ENCODE data around the gene HYDIN.
"Not testable (repeated sequence)": the region's sequence is repeated elsewhere in the genome, so short reads cannot be mapped to it uniquely, and the experiment has no call there.

Gene HYDIN

GRCh38 chr16:71009440-71010223, 220.9 kb downstream of the HYDIN start:
- not testable (repeated sequence) for H3K4me1 ChIP-seq (ENCODE audit: control insufficient read depth in 5 of 5, insufficient read depth in 5 of 5, low read length in 5 of 5); H3K4me3 ChIP-seq (ENCODE audit: low read depth in 1 of 5, low read length in 5 of 5); H3K36me3 ChIP-seq (ENCODE audit: control insufficient read depth in 5 of 5, insufficient read depth in 5 of 5, low read length in 5 of 5); H3K27ac ChIP-seq (ENCODE audit: low read depth, low read length); H3K9me3 ChIP-seq (ENCODE audit: control insufficient read depth in 5 of 5, low read length in 5 of 5); H3K27me3 ChIP-seq (ENCODE audit: control insufficient read depth in 5 of 5, insufficient read depth in 4 of 5, low read length in 5 of 5); H3K9ac ChIP-seq (ENCODE audit: low read length in 5 of 5)

GRCh38 chr16:71006516-71006915, 224.0 kb downstream of the HYDIN start:
- not testable (repeated sequence) for H3K4me3 ChIP-seq (ENCODE audit: low read depth in 1 of 5, low read length in 5 of 5); H3K9ac ChIP-seq (ENCODE audit: low read length in 5 of 5); H3K4me1 ChIP-seq (ENCODE audit: control insufficient read depth in 5 of 5, insufficient read depth in 5 of 5, low read length in 5 of 5); H3K9me3 ChIP-seq (ENCODE audit: control insufficient read depth in 5 of 5, low read length in 5 of 5); H3K27ac ChIP-seq (ENCODE audit: low read depth, low read length); H3K36me3 ChIP-seq (ENCODE audit: control insufficient read depth in 5 of 5, insufficient read depth in 5 of 5, low read length in 5 of 5); H3K27me3 ChIP-seq (ENCODE audit: control insufficient read depth in 5 of 5, insufficient read depth in 4 of 5, low read length in 5 of 5)

- not testable (repeated sequence) for H3K27ac ChIP-seq (ENCODE audit: low read depth, low read length); H3K27me3 ChIP-seq (ENCODE audit: control insufficient read depth in 5 of 5, insufficient read depth in 4 of 5, low read length in 5 of 5); H3K9ac ChIP-seq (ENCODE audit: low read length in 5 of 5); H3K4me1 ChIP-seq (ENCODE audit: control insufficient read depth in 5 of 5, insufficient read depth in 5 of 5, low read length in 5 of 5); H3K4me3 ChIP-seq (ENCODE audit: low read depth in 1 of 5, low read length in 5 of 5); H3K9me3 ChIP-seq (ENCODE audit: control insufficient read depth in 5 of 5, low read length in 5 of 5); H3K36me3 ChIP-seq (ENCODE audit: control insufficient read depth in 5 of 5, insufficient read depth in 5 of 5, low read length in 5 of 5)
Observed at GRCh38 chr16:70999735-71000134, 230.8 kb downstream of the HYDIN start.

- H3K9ac ChIP-seq (ENCODE audit: low read length in 5 of 5); H3K4me3 ChIP-seq (ENCODE audit: low read depth in 1 of 5, low read length in 5 of 5); H3K36me3 ChIP-seq (ENCODE audit: control insufficient read depth in 5 of 5, insufficient read depth in 5 of 5, low read length in 5 of 5); H3K4me1 ChIP-seq (ENCODE audit: control insufficient read depth in 5 of 5, insufficient read depth in 5 of 5, low read length in 5 of 5); H3K27ac ChIP-seq (ENCODE audit: low read depth, low read length); H3K9me3 ChIP-seq (ENCODE audit: control insufficient read depth in 5 of 5, low read length in 5 of 5); H3K27me3 ChIP-seq (ENCODE audit: control insufficient read depth in 5 of 5, insufficient read depth in 4 of 5, low read length in 5 of 5): not testable (repeated sequence)
Observed at GRCh38 chr16:70995799-70996198, 234.7 kb downstream of the HYDIN start.

GRCh38 chr16:70992511-70992910, 238.0 kb downstream of the HYDIN start:
- H3K27me3 ChIP-seq (ENCODE audit: control insufficient read depth in 5 of 5, insufficient read depth in 4 of 5, low read length in 5 of 5); H3K4me3 ChIP-seq (ENCODE audit: low read depth in 1 of 5, low read length in 5 of 5); H3K9me3 ChIP-seq (ENCODE audit: control insufficient read depth in 5 of 5, low read length in 5 of 5); H3K27ac ChIP-seq (ENCODE audit: low read depth, low read length); H3K4me1 ChIP-seq (ENCODE audit: control insufficient read depth in 5 of 5, insufficient read depth in 5 of 5, low read length in 5 of 5); H3K36me3 ChIP-seq (ENCODE audit: control insufficient read depth in 5 of 5, insufficient read depth in 5 of 5, low read length in 5 of 5); H3K9ac ChIP-seq (ENCODE audit: low read length in 5 of 5): not testable (repeated sequence)

- not testable (repeated sequence) for H3K4me1 ChIP-seq (ENCODE audit: control insufficient read depth in 5 of 5, insufficient read depth in 5 of 5, low read length in 5 of 5); H3K27ac ChIP-seq (ENCODE audit: low read depth, low read length); H3K9me3 ChIP-seq (ENCODE audit: control insufficient read depth in 5 of 5, low read length in 5 of 5); H3K9ac ChIP-seq (ENCODE audit: low read length in 5 of 5); H3K27me3 ChIP-seq (ENCODE audit: control insufficient read depth in 5 of 5, insufficient read depth in 4 of 5, low read length in 5 of 5); H3K36me3 ChIP-seq (ENCODE audit: control insufficient read depth in 5 of 5, insufficient read depth in 5 of 5, low read length in 5 of 5); H3K4me3 ChIP-seq (ENCODE audit: low read depth in 1 of 5, low read length in 5 of 5)
Observed at GRCh38 chr16:70987019-70987715, 243.4 kb downstream of the HYDIN start.

DNA sequence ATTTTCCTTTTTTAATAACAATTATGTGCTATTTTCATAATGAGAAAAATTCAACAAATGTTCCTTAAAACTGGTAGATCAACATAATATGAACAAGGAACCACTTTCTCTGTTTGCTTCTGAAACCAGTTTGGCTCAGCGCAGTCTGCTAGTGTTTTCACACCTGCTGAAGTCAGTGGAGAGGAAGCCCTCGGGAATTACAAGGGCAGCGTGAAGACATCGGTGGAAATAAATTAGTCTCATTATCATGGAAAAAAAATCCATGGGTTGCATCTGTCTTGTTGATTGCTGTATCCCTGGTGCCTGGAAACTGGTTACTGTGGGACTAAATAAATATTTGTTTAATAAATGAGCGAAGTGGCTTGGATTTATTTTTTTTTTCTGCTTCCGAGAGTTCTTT, 245.8 kb downstream of the HYDIN start:
- not testable (repeated sequence) for H3K27ac ChIP-seq (ENCODE audit: low read depth, low read length); H3K4me1 ChIP-seq (ENCODE audit: control insufficient read depth in 5 of 5, insufficient read depth in 5 of 5, low read length in 5 of 5); H3K27me3 ChIP-seq (ENCODE audit: control insufficient read depth in 5 of 5, insufficient read depth in 4 of 5, low read length in 5 of 5); H3K9me3 ChIP-seq (ENCODE audit: control insufficient read depth in 5 of 5, low read length in 5 of 5); H3K9ac ChIP-seq (ENCODE audit: low read length in 5 of 5); H3K4me3 ChIP-seq (ENCODE audit: low read depth in 1 of 5, low read length in 5 of 5); H3K36me3 ChIP-seq (ENCODE audit: control insufficient read depth in 5 of 5, insufficient read depth in 5 of 5, low read length in 5 of 5)

- H3K9me3 ChIP-seq (ENCODE audit: control insufficient read depth in 5 of 5, low read length in 5 of 5); H3K9ac ChIP-seq (ENCODE audit: low read length in 5 of 5); H3K36me3 ChIP-seq (ENCODE audit: control insufficient read depth in 5 of 5, insufficient read depth in 5 of 5, low read length in 5 of 5); H3K4me3 ChIP-seq (ENCODE audit: low read depth in 1 of 5, low read length in 5 of 5); H3K4me1 ChIP-seq (ENCODE audit: control insufficient read depth in 5 of 5, insufficient read depth in 5 of 5, low read length in 5 of 5); H3K27me3 ChIP-seq (ENCODE audit: control insufficient read depth in 5 of 5, insufficient read depth in 4 of 5, low read length in 5 of 5); H3K27ac ChIP-seq (ENCODE audit: low read depth, low read length): not testable (repeated sequence)
Observed at GRCh38 chr16:70968332-70968731, 262.2 kb downstream of the HYDIN start.

GRCh38 chr16:70960169-70960568, 270.4 kb downstream of the HYDIN start:
- H3K36me3 ChIP-seq (ENCODE audit: control insufficient read depth in 5 of 5, insufficient read depth in 5 of 5, low read length in 5 of 5); H3K27me3 ChIP-seq (ENCODE audit: control insufficient read depth in 5 of 5, insufficient read depth in 4 of 5, low read length in 5 of 5); H3K4me1 ChIP-seq (ENCODE audit: control insufficient read depth in 5 of 5, insufficient read depth in 5 of 5, low read length in 5 of 5); H3K9me3 ChIP-seq (ENCODE audit: control insufficient read depth in 5 of 5, low read length in 5 of 5); H3K27ac ChIP-seq (ENCODE audit: low read depth, low read length); H3K9ac ChIP-seq (ENCODE audit: low read length in 5 of 5); H3K4me3 ChIP-seq (ENCODE audit: low read depth in 1 of 5, low read length in 5 of 5): not testable (repeated sequence)

DNA sequence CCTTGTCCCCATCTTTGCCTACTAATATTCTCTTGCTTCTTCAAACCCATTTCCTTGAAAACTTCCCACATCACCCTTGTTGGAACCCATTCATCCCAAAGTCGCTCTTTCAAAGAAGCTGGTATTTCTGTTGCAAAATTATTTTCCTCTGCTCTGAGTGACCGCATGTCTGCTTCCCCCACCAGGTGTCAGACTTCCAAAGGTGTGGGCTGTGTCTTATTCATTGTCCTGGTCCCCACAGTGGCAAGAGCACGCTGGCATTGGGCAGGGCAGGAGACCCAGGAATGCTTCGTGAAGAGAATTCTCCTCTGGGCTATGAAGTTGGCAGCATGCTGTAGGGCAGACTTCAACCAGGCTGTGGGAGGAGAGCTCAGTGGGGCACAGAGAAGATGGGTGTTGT, 275.6 kb downstream of the HYDIN start:
- H3K27me3 ChIP-seq (ENCODE audit: control insufficient read depth in 5 of 5, insufficient read depth in 4 of 5, low read length in 5 of 5); H3K36me3 ChIP-seq (ENCODE audit: control insufficient read depth in 5 of 5, insufficient read depth in 5 of 5, low read length in 5 of 5); H3K4me3 ChIP-seq (ENCODE audit: low read depth in 1 of 5, low read length in 5 of 5); H3K4me1 ChIP-seq (ENCODE audit: control insufficient read depth in 5 of 5, insufficient read depth in 5 of 5, low read length in 5 of 5); H3K9me3 ChIP-seq (ENCODE audit: control insufficient read depth in 5 of 5, low read length in 5 of 5); H3K9ac ChIP-seq (ENCODE audit: low read length in 5 of 5); H3K27ac ChIP-seq (ENCODE audit: low read depth, low read length): not testable (repeated sequence)

Data from subcutaneous abdominal adipose tissue (tissue), 5 donors.